HG02759 (cell line): ENCODE measurements around the gene SLC9A8.
"Not testable (repeated sequence)": the region's sequence is repeated elsewhere in the genome, so short reads cannot be mapped to it uniquely, and the experiment has no call there.

Source experiments
- ATAC-seq: cut with Tn5 transposase; IDR thresholded peaks from one replicate; pipeline ENCODE4 v1.9.1; 2021; ENCODE audit warnings: mild to moderate bottlenecking, moderate library complexity; ENCODE audit not compliant: unreplicated experiment

Gene SLC9A8

GRCh38 chr20:49812507-49813304 lies at the start of gene SLC9A8:
SLC9A8 (plus strand) TSS chr20:49812828; CDS start chr20:49812923, 95 bp downstream.
- peak; percentile 92 for ATAC-seq

GRCh38 chr20:49762940-49763766 lies 49.5 kb upstream of the SLC9A8 start:
- no peak for ATAC-seq

GRCh38 chr20:49765413-49765736 lies 47.3 kb upstream of the SLC9A8 start:
- ATAC-seq: no peak

GRCh38 chr20:49765846-49766541 lies 46.6 kb upstream of the SLC9A8 start:
- ATAC-seq: no peak

GRCh38 chr20:49766979-49767521 lies 45.6 kb upstream of the SLC9A8 start:
- no peak for ATAC-seq

GRCh38 chr20:49768204-49769047 lies 44.2 kb upstream of the SLC9A8 start:
- no peak for ATAC-seq

- no peak for ATAC-seq
These were observed 43.5 kb upstream of the SLC9A8 start for GRCh38 chr20:49769048-49769581.

GRCh38 chr20:49770634-49771033 lies 42.0 kb upstream of the SLC9A8 start:
- ATAC-seq: no peak

- ATAC-seq: not testable (repeated sequence)
These were observed 38.4 kb upstream of the SLC9A8 start for GRCh38 chr20:49774213-49774612.

GRCh38 chr20:49775229-49775693 lies 37.4 kb upstream of the SLC9A8 start:
- no peak for ATAC-seq

GRCh38 chr20:49779972-49780371 lies 32.7 kb upstream of the SLC9A8 start:
- no peak for ATAC-seq

- no peak for ATAC-seq
These were observed 31.0 kb upstream of the SLC9A8 start for GRCh38 chr20:49781676-49782075.

GRCh38 chr20:49782439-49782838 lies 30.2 kb upstream of the SLC9A8 start:
- ATAC-seq: not testable (repeated sequence)

- not testable (repeated sequence) for ATAC-seq
These were observed 29.3 kb upstream of the SLC9A8 start for GRCh38 chr20:49783021-49783995.

GRCh38 chr20:49784291-49784690 lies 28.3 kb upstream of the SLC9A8 start:
- ATAC-seq: no peak

GRCh38 chr20:49785149-49785851 lies 27.3 kb upstream of the SLC9A8 start:
- ATAC-seq: peak; percentile 25

GRCh38 chr20:49785852-49786175 lies 26.8 kb upstream of the SLC9A8 start:
- ATAC-seq: peak; percentile 93

GRCh38 chr20:49786196-49786595 lies 26.4 kb upstream of the SLC9A8 start:
- peak; percentile 36 for ATAC-seq
